Measurements from ENCODE around the gene USP33. TPM values are rescaled to one million over a fixed set of nuclear protein-coding genes. Genes with fewer than 3 reads are reported as not detected.
"Not testable (repeated sequence)": the region's sequence is repeated elsewhere in the genome, so short reads cannot be mapped to it uniquely, and the experiment has no call there.

USP33 gene
- total RNA-seq, 1 experiment from 2014 or later, result 31.0 TPM

DNA sequence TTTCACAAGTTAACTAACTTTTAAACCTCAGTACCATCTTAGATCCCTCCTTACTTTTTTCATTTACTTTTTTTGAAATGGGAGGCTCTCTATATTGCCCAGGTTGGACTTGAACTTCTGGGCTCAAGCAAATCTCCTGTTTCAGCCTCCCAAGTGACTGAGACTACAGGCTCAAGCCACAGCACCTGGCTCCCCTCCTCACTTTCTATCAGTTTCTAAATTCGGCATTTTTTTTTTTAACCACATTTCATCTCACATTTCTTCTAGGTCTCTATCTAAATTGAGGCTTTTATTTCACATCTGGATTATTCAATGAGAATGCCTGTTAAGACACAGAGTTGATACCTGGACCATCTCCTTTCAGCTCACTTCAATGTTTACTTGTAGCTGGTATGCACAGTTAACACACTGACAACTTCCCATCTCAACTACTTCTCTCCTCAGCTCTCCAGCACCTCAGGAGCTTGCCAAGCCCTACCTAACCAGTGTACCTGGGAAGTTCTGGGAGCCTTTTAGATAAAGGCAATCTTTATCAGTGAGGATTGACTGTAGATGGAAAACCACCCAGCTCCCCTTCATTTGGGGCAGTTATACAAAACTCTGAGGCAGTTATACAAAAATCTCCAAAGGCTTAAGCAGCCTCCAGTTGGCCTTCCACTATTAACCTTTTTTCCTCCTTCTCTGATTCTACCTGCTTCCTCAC is 3.4 kb downstream of the USP33 start:
- Histone ChIP-seq H3K27ac (ENCODE audit: low read length) (no peak overlapping the region), H2AFZ (ENCODE audit: low read length) (no peak overlapping the region), H3K9ac (ENCODE audit: low read length) (0 out of 2 replicates have a peak overlapping the region, but pooled peaks have one; percentile 31), H3K4me1 (ENCODE audit: low read length) (peaks cover 48% of the 10 kb centered on the region), H4K20me1 (ENCODE audit: insufficient read depth, low read depth, low read length) (peaks cover 54% of the 10 kb centered on the region), H3K9me3 (ENCODE audit: low read length) (no peaks in the 10 kb centered on the region), H3K9me2 (replicated peaks; ENCODE audit: insufficient read depth, low read length) (no peaks in the 10 kb centered on the region), H3K36me3 (ENCODE audit: insufficient read depth, low read length) (no peaks in the 10 kb centered on the region), H3K4me2 (ENCODE audit: low read depth, low read length, poor library complexity, severe bottlenecking) (peak overlapping the region; percentile 84), H3K79me2 (ENCODE audit: low read length) (peaks cover 66% of the 10 kb centered on the region), H3K27me3 (ENCODE audit: low read length) (no peaks in the 10 kb centered on the region), H3K4me3 (ENCODE audit: low read length) (peak overlapping the region; percentile 16; the same call in 1 of the 2 replicates)
- peak; percentile 50 for DNase-seq

DNA sequence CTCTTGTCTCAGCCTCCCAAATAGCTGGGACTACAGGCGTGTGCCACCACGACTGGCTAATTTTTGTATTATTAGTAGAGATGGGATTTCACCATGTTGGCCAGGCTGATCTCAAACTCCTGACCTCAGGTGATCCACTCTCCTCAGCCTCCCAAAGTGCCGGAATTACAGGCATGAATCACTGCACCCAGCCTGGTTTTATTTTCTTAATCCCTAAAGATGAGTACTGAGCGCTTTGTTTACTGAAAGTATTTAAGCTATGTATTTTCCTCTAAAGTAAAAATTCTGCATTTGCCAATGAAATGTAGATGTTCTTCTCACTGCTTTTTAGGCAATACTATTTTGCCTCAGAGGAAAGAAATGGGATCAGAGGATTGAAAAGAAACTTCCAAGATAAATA is 10.2 kb downstream of the USP33 start:
- not testable (repeated sequence) for H3K4me3 ChIP-seq (ENCODE audit: low read length); H2AFZ ChIP-seq (ENCODE audit: low read length); H3K27ac ChIP-seq (ENCODE audit: low read length); H3K4me1 ChIP-seq (ENCODE audit: low read length); DNase-seq; H3K9me2 ChIP-seq (replicated peaks; ENCODE audit: insufficient read depth, low read length); H3K9me3 ChIP-seq (ENCODE audit: low read length); H3K36me3 ChIP-seq (ENCODE audit: insufficient read depth, low read length); H3K9ac ChIP-seq (ENCODE audit: low read length); H3K27me3 ChIP-seq (ENCODE audit: low read length); H3K4me2 ChIP-seq (ENCODE audit: low read depth, low read length, poor library complexity, severe bottlenecking)
- Histone ChIP-seq H4K20me1 (ENCODE audit: insufficient read depth, low read depth, low read length) (peaks cover 40% of the 10 kb centered on the region), H3K79me2 (ENCODE audit: low read length) (peaks cover 51% of the 10 kb centered on the region)

DNA sequence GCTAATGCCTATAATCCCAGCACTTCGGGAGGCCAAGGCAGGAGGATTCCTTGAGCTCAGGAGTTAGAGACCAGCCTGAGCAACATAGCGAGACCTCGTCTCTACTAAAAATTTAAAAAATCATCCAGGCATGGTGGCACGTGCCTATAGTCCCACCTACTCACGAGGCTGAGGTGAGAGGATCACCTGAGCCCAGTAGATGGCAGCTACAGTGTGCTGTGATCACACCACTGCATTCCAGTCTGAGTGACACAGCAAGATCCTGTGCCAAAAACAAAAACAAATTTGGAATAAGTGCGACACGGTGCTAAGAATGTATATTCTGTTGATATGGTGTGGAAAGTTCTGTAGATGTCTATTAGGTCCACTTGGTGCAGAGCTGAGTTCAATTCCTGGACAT is 15.1 kb downstream of the USP33 start:
- Histone ChIP-seq H3K4me2 (ENCODE audit: low read depth, low read length, poor library complexity, severe bottlenecking) (no peak overlapping the region), H3K9me3 (ENCODE audit: low read length) (no peaks in the 10 kb centered on the region), H3K27ac (ENCODE audit: low read length) (no peak overlapping the region), H3K79me2 (ENCODE audit: low read length) (peaks cover 46% of the 10 kb centered on the region), H3K9ac (ENCODE audit: low read length) (no peak overlapping the region), H3K4me1 (ENCODE audit: low read length) (peaks cover 10% of the 10 kb centered on the region), H4K20me1 (ENCODE audit: insufficient read depth, low read depth, low read length) (peaks cover 30% of the 10 kb centered on the region), H3K36me3 (ENCODE audit: insufficient read depth, low read length) (no peaks in the 10 kb centered on the region), H3K4me3 (ENCODE audit: low read length) (no peak overlapping the region), H3K9me2 (replicated peaks; ENCODE audit: insufficient read depth, low read length) (no peaks in the 10 kb centered on the region), H3K27me3 (ENCODE audit: low read length) (no peaks in the 10 kb centered on the region), H2AFZ (ENCODE audit: low read length) (no peak overlapping the region)
- peak; percentile 5 for DNase-seq

DNA sequence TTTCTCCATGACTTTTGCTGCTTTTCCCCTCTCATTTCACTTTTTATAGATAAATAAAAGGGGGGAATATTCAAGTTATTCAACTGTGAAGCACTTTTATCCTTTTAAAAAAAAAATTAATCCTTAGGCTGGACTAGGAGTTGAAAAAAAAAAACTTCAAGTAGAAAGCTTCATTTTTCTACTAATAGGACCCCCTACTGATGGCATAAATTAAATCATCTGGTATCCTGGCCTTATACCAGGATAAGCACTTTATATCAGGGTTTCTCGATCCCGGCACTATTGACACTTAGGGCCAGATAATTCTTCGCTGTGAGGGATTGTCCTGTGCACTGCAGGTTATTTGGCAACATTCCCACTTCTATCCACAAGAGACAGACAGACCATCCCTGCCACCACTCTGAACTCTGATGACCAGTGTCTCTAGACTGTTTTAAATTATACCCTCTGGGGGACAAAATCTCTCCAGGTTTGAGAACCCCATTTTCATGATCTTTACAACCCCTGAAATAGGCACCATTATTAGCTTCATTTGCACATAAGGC is 17.6 kb downstream of the USP33 start:
- H3K4me1 ChIP-seq (ENCODE audit: low read length), result peaks cover 10% of the 10 kb centered on the region
- no peak overlapping the region for H3K27ac ChIP-seq (ENCODE audit: low read length)
- H2AFZ ChIP-seq (ENCODE audit: low read length), result no peak overlapping the region
- H3K79me2 ChIP-seq (ENCODE audit: low read length), result peaks cover 28% of the 10 kb centered on the region
- peak; percentile 42 for DNase-seq
- H3K36me3 ChIP-seq (ENCODE audit: insufficient read depth, low read length), result 0 out of 2 replicates have a peak, but pooled peaks cover 5% of the 10 kb centered on the region
- H4K20me1 ChIP-seq (ENCODE audit: insufficient read depth, low read depth, low read length), result peaks cover 12% of the 10 kb centered on the region; the same call in 1 of the 2 replicates
- H3K9me2 ChIP-seq (replicated peaks; ENCODE audit: insufficient read depth, low read length), result no peaks in the 10 kb centered on the region
- no peaks in the 10 kb centered on the region for H3K27me3 ChIP-seq (ENCODE audit: low read length)
- no peak overlapping the region for H3K4me3 ChIP-seq (ENCODE audit: low read length)
- peak overlapping the region; percentile 33 for H3K4me2 ChIP-seq (ENCODE audit: low read depth, low read length, poor library complexity, severe bottlenecking)
- H3K9me3 ChIP-seq (ENCODE audit: low read length), result no peaks in the 10 kb centered on the region
- no peak overlapping the region for H3K9ac ChIP-seq (ENCODE audit: low read length)

DNA sequence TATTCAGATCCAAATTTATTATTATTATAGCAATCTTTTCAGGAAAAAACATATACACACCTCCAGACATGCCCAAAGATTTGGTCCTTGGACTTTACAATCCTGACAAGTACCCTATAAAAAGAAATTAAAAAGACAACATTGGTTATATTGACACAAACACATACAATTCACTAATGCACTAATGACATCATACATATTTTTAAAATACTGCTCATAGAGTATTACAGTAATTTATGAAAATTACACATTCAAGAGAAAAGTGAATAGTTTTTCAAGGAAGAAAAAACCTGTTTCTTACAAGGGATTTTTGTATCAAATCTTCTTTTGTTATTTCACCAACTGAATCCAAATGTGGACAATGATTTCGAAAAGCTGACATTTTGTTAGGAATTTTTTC is 18.3 kb downstream of the USP33 start:
- peaks cover 12% of the 10 kb centered on the region; the same call in 1 of the 2 replicates for H4K20me1 ChIP-seq (ENCODE audit: insufficient read depth, low read depth, low read length)

DNA sequence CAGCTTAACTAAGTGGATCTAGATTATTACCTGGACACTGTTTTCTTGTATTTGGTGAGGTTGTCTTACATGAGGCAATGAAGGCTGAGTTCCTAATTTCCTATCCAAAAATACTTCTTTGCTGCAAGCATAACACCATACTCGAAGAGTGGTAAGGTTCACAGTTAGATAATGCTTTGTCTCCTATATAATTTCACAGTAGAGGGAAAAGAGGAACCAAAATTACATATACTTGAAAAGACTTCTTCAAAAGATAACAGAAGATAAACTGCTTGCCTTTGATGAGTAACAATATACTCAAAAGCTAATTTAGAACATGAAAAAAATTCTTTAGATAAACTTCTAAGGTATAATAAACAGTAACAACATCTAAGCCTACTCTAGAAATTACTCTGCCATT is 20.4 kb downstream of the USP33 start:
- no peaks in the 10 kb centered on the region for H3K27me3 ChIP-seq (ENCODE audit: low read length)
- H2AFZ ChIP-seq (ENCODE audit: low read length), result no peak overlapping the region
- no peak overlapping the region for H3K4me2 ChIP-seq (ENCODE audit: low read depth, low read length, poor library complexity, severe bottlenecking)
- no peaks in the 10 kb centered on the region for H3K9me2 ChIP-seq (replicated peaks; ENCODE audit: insufficient read depth, low read length)
- no peak overlapping the region for H3K9ac ChIP-seq (ENCODE audit: low read length)
- no peak overlapping the region for H3K4me3 ChIP-seq (ENCODE audit: low read length)
- peak; percentile 38 for DNase-seq
- 0 out of 2 replicates have a peak, but pooled peaks cover 5% of the 10 kb centered on the region for H3K36me3 ChIP-seq (ENCODE audit: insufficient read depth, low read length)
- peaks cover 12% of the 10 kb centered on the region; the same call in 1 of the 2 replicates for H4K20me1 ChIP-seq (ENCODE audit: insufficient read depth, low read depth, low read length)
- peaks cover 25% of the 10 kb centered on the region for H3K79me2 ChIP-seq (ENCODE audit: low read length)
- H3K9me3 ChIP-seq (ENCODE audit: low read length), result no peaks in the 10 kb centered on the region
- no peak overlapping the region for H3K27ac ChIP-seq (ENCODE audit: low read length)
- peaks cover 14% of the 10 kb centered on the region for H3K4me1 ChIP-seq (ENCODE audit: low read length)

More for the DNA sequence above, 18.3 kb downstream of the USP33 start:
- no peaks in the 10 kb centered on the region for H3K9me3 ChIP-seq (ENCODE audit: low read length)
- H3K79me2 ChIP-seq (ENCODE audit: low read length), result peaks cover 28% of the 10 kb centered on the region
- H3K4me3 ChIP-seq (ENCODE audit: low read length), result no peak overlapping the region
- no peaks in the 10 kb centered on the region for H3K9me2 ChIP-seq (replicated peaks; ENCODE audit: insufficient read depth, low read length)
- H3K27ac ChIP-seq (ENCODE audit: low read length), result no peak overlapping the region
- no peaks in the 10 kb centered on the region for H3K27me3 ChIP-seq (ENCODE audit: low read length)
- no peak overlapping the region for H3K9ac ChIP-seq (ENCODE audit: low read length)
- no peak overlapping the region for H2AFZ ChIP-seq (ENCODE audit: low read length)
- peaks cover 10% of the 10 kb centered on the region for H3K4me1 ChIP-seq (ENCODE audit: low read length)
- H3K4me2 ChIP-seq (ENCODE audit: low read depth, low read length, poor library complexity, severe bottlenecking), result no peak overlapping the region
- H3K36me3 ChIP-seq (ENCODE audit: insufficient read depth, low read length), result 0 out of 2 replicates have a peak, but pooled peaks cover 5% of the 10 kb centered on the region
- peak; percentile 23 for DNase-seq

DNA sequence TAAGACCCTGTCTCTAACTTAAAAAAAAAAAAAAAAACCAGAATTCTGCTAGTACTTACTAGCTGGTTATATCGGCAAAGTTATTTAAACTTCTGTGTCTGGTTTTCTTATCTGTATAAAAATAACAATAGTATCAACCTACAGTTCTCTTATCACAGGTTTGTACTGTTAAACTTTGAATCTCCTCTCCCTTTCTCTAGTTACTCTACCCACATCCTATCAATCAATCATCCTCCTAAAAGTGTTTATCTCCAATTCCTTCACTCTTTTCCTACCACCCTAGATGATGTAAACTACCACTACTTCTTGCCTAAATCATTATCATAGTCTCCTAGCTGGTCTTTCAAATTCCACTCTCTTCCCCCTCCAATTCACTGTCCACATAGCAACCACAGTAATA is 27.6 kb downstream of the USP33 start:
- Histone ChIP-seq H3K9me3 (ENCODE audit: low read length) (no peaks in the 10 kb centered on the region), H2AFZ (ENCODE audit: low read length) (no peak overlapping the region), H3K79me2 (ENCODE audit: low read length) (no peaks in the 10 kb centered on the region), H3K27ac (ENCODE audit: low read length) (no peak overlapping the region), H3K36me3 (ENCODE audit: insufficient read depth, low read length) (peaks cover 7% of the 10 kb centered on the region; the same call in 1 of the 2 replicates), H3K9me2 (replicated peaks; ENCODE audit: insufficient read depth, low read length) (no peaks in the 10 kb centered on the region), H3K27me3 (ENCODE audit: low read length) (no peaks in the 10 kb centered on the region), H3K4me3 (ENCODE audit: low read length) (no peak overlapping the region), H4K20me1 (ENCODE audit: insufficient read depth, low read depth, low read length) (no peaks in the 10 kb centered on the region), H3K4me1 (ENCODE audit: low read length) (peaks cover 4% of the 10 kb centered on the region; the same call in 1 of the 2 replicates), H3K9ac (ENCODE audit: low read length) (no peak overlapping the region), H3K4me2 (ENCODE audit: low read depth, low read length, poor library complexity, severe bottlenecking) (no peak overlapping the region)
- DNase-seq, result peak; percentile 38

DNA sequence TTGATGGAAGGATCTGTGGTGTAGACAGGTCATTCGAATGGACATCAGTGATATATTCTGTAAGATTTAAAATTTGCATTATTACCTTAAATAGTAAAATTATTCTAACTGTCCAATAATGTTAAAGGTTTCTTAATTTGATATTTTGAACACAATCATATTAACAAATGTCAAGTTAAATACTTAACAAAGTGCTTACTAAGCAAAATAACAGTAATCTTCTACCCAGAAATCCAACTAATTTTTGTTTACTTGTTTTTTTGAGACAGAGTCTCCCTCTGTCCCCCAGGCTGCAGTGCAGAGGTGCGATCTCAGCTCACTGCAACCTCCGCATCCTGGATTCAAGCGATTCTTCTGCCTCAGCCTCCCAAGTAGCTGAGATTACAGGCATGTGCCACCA is 33.9 kb downstream of the USP33 start:
- Histone ChIP-seq H3K4me2 (ENCODE audit: low read depth, low read length, poor library complexity, severe bottlenecking) (no peak overlapping the region), H3K36me3 (ENCODE audit: insufficient read depth, low read length) (peaks cover 44% of the 10 kb centered on the region), H3K79me2 (ENCODE audit: low read length) (no peaks in the 10 kb centered on the region; the same call in 1 of the 2 replicates), H3K27me3 (ENCODE audit: low read length) (no peaks in the 10 kb centered on the region), H3K9me3 (ENCODE audit: low read length) (no peaks in the 10 kb centered on the region), H3K9ac (ENCODE audit: low read length) (no peak overlapping the region), H3K4me3 (ENCODE audit: low read length) (no peak overlapping the region), H2AFZ (ENCODE audit: low read length) (no peak overlapping the region), H3K27ac (ENCODE audit: low read length) (no peak overlapping the region), H4K20me1 (ENCODE audit: insufficient read depth, low read depth, low read length) (no peaks in the 10 kb centered on the region), H3K4me1 (ENCODE audit: low read length) (no peaks in the 10 kb centered on the region), H3K9me2 (replicated peaks; ENCODE audit: insufficient read depth, low read length) (no peaks in the 10 kb centered on the region)
- no peak for DNase-seq

Data from Karpas-422 (cell line).